Measurements from ENCODE around the gene TST. TPM values are rescaled to one million over a fixed set of nuclear protein-coding genes. Genes with fewer than 3 reads are reported as not detected.

TST gene
- total and polyA plus RNA-seq, 10 of the 15 experiments (the other 5 are each of a cell fraction or from before 2014, with no cell fraction given) = 2.4 to 24.6 (median 10.4) TPM

DNA sequence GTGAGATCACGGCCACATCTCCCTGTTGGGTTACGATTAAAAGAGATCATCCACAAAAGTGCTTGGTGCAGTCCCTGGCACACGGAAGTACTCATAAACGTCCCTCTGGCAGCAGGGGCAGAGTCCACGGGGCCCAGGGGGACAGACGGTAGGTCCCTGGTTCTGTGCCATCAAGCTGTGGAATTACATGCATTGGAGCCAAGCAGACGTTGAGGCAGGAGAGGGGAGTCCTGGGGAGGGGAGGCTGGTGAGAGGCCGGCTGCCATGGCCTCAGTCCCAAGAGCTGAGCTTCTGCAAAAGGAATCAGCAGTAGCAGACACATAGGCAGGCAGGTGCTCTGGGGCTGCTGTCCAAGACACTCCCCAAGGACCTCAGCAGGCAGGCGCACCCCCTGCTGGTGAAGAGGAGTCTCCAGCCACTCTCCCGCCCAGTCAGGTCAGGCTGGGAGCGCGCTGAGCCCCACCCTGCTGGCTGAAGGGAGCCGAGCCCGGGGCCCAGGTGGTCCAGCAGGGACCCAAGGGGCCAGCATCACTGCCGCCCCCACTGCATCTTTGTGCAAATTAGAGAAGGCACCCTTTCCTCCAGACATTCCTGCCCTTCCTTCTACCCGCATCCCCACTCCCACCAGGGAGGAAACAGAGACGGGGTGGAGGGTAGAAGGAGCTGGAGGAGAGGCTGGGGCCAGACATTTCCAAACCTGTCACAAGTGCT is 24.7 kb upstream of the TST start (continued):
- TF ChIP-seq SPI1 (IDR thresholded peaks at IDR 0.05; ENCODE audit: borderline replicate concordance, insufficient read depth, low read depth, low read length) = no peak

DNA sequence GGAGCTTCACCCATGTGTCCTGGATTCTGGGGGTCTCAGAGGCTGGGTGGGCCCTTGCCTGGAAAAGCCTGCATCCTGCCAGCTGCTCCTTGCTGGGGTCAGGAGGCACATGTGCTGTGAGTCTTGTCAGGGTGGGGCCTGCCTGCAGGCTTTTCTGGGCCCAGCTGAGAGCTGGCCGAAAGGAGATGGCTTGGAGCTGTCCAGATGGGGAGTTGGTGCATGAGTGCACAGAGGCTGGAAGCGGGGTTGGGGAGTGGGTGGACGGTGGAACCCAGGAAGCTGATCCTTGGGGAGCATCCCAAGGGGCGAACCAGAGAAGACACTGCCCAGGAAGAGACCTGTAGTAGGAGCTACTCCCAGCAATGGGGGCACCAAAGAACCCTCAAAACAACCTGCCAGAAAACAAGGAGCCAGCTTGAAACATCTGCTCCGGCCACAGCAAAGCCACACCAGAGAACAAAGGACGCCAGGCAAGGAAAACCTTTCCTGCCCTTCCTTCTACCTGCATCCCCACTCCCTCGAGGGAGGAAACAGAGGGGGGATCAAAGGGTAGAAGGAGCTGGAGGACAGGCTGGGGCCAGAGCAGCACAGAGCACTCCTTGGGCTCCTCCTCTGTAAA is 24.1 kb upstream of the TST start:
- no peaks in the 10 kb centered on the region for H3K9me3 ChIP-seq (replicated peaks; ENCODE audit: control insufficient read depth, insufficient read depth, low read length)
- no peak overlapping the region for H3K27ac ChIP-seq (ENCODE audit: control insufficient read depth, insufficient read depth)
- SMC1A ChIA-PET (ENCODE audit: uncharacterized antibody, unreplicated experiment) = interaction anchor here (1.0 to 2.4 kb wide), 6 partner anchors 15 to 263 kb away, joined by 3 to 11 read pairs (median 4); no protein-coding TSS in a partner anchor
- no peaks in the 10 kb centered on the region for H3K36me3 ChIP-seq (ENCODE audit: control insufficient read depth in 2 of 2, insufficient read depth in 2 of 2, low read length in 1 of 2)
- no peak for DNase-seq (ENCODE audit: low read depth, low spot score)
- H3K79me2 ChIP-seq (ENCODE audit: control insufficient read depth, insufficient read depth, low read length) = no peaks in the 10 kb centered on the region
- no peak overlapping the region for H3K4me3 ChIP-seq
- peaks cover 10% of the 10 kb centered on the region for H3K4me1 ChIP-seq (ENCODE audit: control insufficient read depth, insufficient read depth, low read length)
- RAD21 ChIA-PET (ENCODE audit: unreplicated experiment) = interaction anchor here (1.4 to 2.8 kb wide), 5 partner anchors 63 to 261 kb away, joined by 3 to 21 read pairs (median 9); no protein-coding TSS in a partner anchor
- no peak overlapping the region for H3K4me2 ChIP-seq (ENCODE audit: control insufficient read depth, insufficient read depth)
- H4K20me1 ChIP-seq (ENCODE audit: control insufficient read depth, insufficient read depth) = no peaks in the 10 kb centered on the region
- intact Hi-C loops (cut with micrococcal nuclease; ENCODE audit: unreplicated experiment) (loop anchor here (10.0 kb wide), 1 partner anchor 189 kb away; no protein-coding TSS in a partner anchor), in situ Hi-C loops (cut with MboI) (no loop called here)
- H2AFZ ChIP-seq (ENCODE audit: control insufficient read depth, low read depth, low read length) = no peak overlapping the region
- no peak for FAIRE-seq
- no peak overlapping the region for H3K9ac ChIP-seq (ENCODE audit: control insufficient read depth, insufficient read depth, low read length)
- no TSS peak for BruUV-seq (replicated peaks)
- ATAC-seq = no peak
- POLR2A ChIA-PET = no interaction called here
- WGBS (ENCODE audit: insufficient coverage, insufficient replicate concordance, low lambda C conversion rate, missing lambda C conversion rate) = 24% methylated on average over 7 of the region's 7 CpGs
- H3K27me3 ChIP-seq (replicated peaks in 1 of 2; ENCODE audit: control insufficient read depth in 2 of 2, insufficient read depth in 2 of 2, low read length in 1 of 2) = peaks cover 0 to 2% of the 10 kb centered on the region in 2 experiments; a peak in 1 of 4 replicates
- CTCF ChIA-PET = interaction anchor here (0.9 to 4.6 kb wide), 31 partner anchors 10 to 496 kb away, joined by 3 to 39 read pairs (median 5); partner anchors contain the start of genes IFT27, MPST and TST
- TF ChIP-seq KAT2A (conservative IDR thresholded peaks at IDR 0.05; ENCODE audit: control insufficient read depth, low read depth, low read length) (no peak), CREB1 (IDR thresholded peaks at IDR 0.05; ENCODE audit: low read depth) (no peak), NR2C2 (IDR thresholded peaks at IDR 0.05; ENCODE audit: borderline replicate concordance, control insufficient read depth, insufficient read length, low read depth) (no peak), RELA (IDR thresholded peaks at IDR 0.05; ENCODE audit: borderline replicate concordance, partially characterized antibody) (no peak), MYB (IDR thresholded peaks at IDR 0.05; ENCODE audit: borderline replicate concordance, low read depth, low read length) (no peak), SMC3 (IDR thresholded peaks at IDR 0.05; ENCODE audit: borderline replicate concordance, low read length) (no peak), ETV6 (conservative IDR thresholded peaks at IDR 0.05 in 1 of 2, IDR thresholded peaks at IDR 0.05 in 1 of 2; ENCODE audit: borderline replicate concordance in 1 of 2, low read depth in 1 of 2) (no peak), EP300 (IDR thresholded peaks at IDR 0.05; ENCODE audit: borderline replicate concordance in 1 of 2, control insufficient read depth in 1 of 2, low read depth in 2 of 2, low read length in 2 of 2) (no peak), SREBF1 (IDR thresholded peaks at IDR 0.05; ENCODE audit: low read length) (no peak), MXI1 (IDR thresholded peaks at IDR 0.05; ENCODE audit: low read depth, low read length) (no peak), MTA3 (IDR thresholded peaks at IDR 0.05; ENCODE audit: borderline replicate concordance, low read length) (no peak), CHD1 (IDR thresholded peaks at IDR 0.05; ENCODE audit: low read depth, low read length) (no peak)
- TF ChIP-seq, protein P1, sequence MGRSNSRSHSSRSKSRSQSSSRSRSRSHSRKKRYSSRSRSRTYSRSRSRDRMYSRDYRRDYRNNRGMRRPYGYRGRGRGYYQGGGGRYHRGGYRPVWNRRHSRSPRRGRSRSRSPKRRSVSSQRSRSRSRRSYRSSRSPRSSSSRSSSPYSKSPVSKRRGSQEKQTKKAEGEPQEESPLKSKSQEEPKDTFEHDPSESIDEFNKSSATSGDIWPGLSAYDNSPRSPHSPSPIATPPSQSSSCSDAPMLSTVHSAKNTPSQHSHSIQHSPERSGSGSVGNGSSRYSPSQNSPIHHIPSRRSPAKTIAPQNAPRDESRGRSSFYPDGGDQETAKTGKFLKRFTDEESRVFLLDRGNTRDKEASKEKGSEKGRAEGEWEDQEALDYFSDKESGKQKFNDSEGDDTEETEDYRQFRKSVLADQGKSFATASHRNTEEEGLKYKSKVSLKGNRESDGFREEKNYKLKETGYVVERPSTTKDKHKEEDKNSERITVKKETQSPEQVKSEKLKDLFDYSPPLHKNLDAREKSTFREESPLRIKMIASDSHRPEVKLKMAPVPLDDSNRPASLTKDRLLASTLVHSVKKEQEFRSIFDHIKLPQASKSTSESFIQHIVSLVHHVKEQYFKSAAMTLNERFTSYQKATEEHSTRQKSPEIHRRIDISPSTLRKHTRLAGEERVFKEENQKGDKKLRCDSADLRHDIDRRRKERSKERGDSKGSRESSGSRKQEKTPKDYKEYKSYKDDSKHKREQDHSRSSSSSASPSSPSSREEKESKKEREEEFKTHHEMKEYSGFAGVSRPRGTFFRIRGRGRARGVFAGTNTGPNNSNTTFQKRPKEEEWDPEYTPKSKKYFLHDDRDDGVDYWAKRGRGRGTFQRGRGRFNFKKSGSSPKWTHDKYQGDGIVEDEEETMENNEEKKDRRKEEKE (IDR thresholded peaks at IDR 0.05) = no peak
- TF ChIP-seq, protein P2, sequence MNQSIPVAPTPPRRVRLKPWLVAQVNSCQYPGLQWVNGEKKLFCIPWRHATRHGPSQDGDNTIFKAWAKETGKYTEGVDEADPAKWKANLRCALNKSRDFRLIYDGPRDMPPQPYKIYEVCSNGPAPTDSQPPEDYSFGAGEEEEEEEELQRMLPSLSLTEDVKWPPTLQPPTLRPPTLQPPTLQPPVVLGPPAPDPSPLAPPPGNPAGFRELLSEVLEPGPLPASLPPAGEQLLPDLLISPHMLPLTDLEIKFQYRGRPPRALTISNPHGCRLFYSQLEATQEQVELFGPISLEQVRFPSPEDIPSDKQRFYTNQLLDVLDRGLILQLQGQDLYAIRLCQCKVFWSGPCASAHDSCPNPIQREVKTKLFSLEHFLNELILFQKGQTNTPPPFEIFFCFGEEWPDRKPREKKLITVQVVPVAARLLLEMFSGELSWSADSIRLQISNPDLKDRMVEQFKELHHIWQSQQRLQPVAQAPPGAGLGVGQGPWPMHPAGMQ (IDR thresholded peaks at IDR 0.05; ENCODE audit: borderline replicate concordance) = no peak
- TF ChIP-seq, protein P3, sequence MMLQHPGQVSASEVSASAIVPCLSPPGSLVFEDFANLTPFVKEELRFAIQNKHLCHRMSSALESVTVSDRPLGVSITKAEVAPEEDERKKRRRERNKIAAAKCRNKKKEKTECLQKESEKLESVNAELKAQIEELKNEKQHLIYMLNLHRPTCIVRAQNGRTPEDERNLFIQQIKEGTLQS (IDR thresholded peaks at IDR 0.05; ENCODE audit: borderline replicate concordance, extremely low read depth, low read depth, low read length) = no peak
